Measurements from ENCODE around the gene ICE2. TPM values are rescaled to one million over a fixed set of nuclear protein-coding genes. Genes with fewer than 3 reads are reported as not detected.

Gene ICE2
- total RNA-seq, 2 donors from 2014 or later = 46.0 to 69.3 TPM

DNA sequence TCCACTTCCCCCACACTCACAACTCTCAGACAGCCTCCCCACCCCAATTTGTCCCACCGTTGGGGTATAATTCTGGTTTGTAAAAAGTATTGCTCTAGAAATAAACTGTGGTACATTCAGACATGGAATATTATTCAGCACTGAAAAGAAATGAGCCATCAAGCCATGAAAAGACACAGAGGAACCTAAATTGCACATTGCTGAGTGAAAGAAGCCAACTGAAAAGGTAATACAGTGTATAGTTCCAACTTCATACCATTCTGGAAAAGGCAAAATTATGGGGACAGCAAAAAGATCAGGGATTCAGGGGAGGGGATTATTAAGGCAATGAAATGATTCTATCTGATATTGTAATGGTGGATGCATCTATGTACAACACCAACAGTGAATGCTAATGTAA, 91.6 kb downstream of the ICE2 start:
- Mint-ChIP-seq H3K36me3 (ENCODE audit: low read depth) (peaks cover 67% of the 10 kb centered on the region), H3K27me3 (no peaks in the 10 kb centered on the region), H3K4me3 (peak overlapping the region; percentile 13), H3K9me3 (no peaks in the 10 kb centered on the region), H3K27ac (no peak overlapping the region), H3K4me1 (peaks cover 26% of the 10 kb centered on the region)
- no peak for ATAC-seq (replicated peaks)

DNA sequence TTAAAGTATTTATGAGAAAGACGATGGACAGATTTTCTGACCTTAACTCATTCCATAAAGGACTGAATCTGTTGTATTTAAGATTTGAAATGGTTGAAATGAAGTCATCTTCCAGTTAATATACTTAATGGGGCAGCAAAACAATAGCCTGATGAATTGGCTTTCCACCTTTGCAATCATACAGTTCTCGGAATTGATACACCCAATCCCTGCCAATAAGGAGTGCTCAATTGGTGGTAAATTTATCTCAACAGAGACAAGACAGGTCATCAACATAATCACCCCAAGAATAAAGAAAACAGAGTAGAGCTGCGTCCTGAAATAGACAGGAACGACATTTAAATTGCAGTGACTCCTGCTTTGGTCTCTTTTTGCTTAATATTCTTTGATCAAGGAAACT, 92.3 kb downstream of the ICE2 start:
- H3K27me3 Mint-ChIP-seq = no peaks in the 10 kb centered on the region
- peaks cover 24% of the 10 kb centered on the region for H3K4me1 Mint-ChIP-seq
- H3K27ac Mint-ChIP-seq = no peak overlapping the region
- ATAC-seq (replicated peaks) = no peak
- no peak overlapping the region for H3K4me3 Mint-ChIP-seq
- H3K36me3 Mint-ChIP-seq (ENCODE audit: low read depth) = peaks cover 71% of the 10 kb centered on the region
- H3K9me3 Mint-ChIP-seq = no peaks in the 10 kb centered on the region

DNA sequence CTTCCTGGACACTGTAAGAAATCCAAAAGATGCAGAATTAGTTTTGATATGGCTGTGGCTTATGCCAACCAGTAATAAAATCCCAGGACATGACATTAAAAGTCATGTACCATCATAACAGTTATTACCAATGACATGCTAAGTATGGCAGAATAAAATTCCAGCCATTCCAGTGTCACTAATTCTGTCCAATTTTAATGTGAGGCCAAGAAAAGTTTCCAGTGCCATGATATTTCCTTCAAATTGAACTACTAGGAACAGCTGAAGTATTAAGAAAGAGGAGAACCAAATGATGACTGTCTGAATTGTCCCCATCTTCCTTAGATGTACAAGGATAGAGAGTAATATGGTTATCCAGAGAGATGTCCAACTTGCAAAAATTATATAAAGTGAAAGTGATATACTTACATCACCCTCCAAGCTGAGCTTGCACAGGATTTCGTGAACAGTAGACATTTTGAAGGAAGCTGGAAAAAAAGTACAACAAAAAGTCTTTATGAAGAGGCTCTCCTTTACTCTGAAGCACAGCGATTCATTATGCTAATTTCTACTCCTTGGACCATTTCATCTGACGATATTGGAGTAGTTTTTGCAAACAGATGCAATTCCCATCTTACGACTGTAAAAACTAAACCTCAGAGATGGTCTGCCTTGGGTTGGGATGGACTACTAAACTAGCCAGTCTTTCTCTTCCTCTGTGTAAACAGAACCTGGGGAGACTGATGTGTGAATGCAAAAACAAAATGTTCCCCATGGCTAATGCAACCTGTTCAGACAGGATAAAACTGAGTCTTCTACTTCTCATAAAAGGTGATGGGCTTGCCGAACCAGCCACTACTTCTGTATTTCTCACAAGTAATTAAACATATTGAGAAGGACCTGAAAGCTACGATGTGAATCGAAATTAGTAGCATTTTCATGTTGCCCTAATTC, 93.1 kb downstream of the ICE2 start:
- no peak for ATAC-seq (replicated peaks)
- Mint-ChIP-seq H3K27me3 (no peaks in the 10 kb centered on the region), H3K36me3 (ENCODE audit: low read depth) (peaks cover 71% of the 10 kb centered on the region), H3K4me3 (no peak overlapping the region), H3K4me1 (peaks cover 17% of the 10 kb centered on the region), H3K27ac (no peak overlapping the region), H3K9me3 (no peaks in the 10 kb centered on the region)

- Mint-ChIP-seq H3K4me1 (peaks cover 5% of the 10 kb centered on the region), H3K9me3 (no peaks in the 10 kb centered on the region), H3K27ac (no peak overlapping the region), H3K4me3 (no peak overlapping the region), H3K27me3 (no peaks in the 10 kb centered on the region), H3K36me3 (ENCODE audit: low read depth) (peaks cover 73% of the 10 kb centered on the region)
- ATAC-seq (replicated peaks) = no peak
These were observed 94.3 kb downstream of the ICE2 start for GRCh38 chr15:60384526-60385126.

DNA sequence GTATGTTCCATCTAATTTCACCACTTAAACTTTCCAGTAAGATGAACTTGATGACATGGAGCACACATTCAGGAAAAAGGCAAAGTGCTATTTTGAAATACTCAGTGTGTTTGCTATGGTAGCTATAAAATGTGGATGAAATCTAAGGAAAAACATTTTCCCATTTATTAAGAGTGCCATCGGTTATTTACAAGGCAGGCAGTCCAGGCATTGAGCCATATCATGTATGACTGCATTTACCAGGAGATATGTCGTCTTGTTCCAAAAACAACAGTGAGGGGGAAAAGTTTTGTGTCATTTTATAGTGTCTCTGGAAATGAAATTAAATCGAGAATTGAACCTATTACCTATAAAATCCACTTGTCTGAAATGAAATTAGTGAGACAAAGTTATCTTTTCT, 94.9 kb downstream of the ICE2 start:
- Mint-ChIP-seq H3K4me1 (no peaks in the 10 kb centered on the region), H3K27ac (no peak overlapping the region), H3K27me3 (no peaks in the 10 kb centered on the region), H3K4me3 (no peak overlapping the region), H3K9me3 (no peaks in the 10 kb centered on the region), H3K36me3 (ENCODE audit: low read depth) (peaks cover 74% of the 10 kb centered on the region)
- no peak for ATAC-seq (replicated peaks)

DNA sequence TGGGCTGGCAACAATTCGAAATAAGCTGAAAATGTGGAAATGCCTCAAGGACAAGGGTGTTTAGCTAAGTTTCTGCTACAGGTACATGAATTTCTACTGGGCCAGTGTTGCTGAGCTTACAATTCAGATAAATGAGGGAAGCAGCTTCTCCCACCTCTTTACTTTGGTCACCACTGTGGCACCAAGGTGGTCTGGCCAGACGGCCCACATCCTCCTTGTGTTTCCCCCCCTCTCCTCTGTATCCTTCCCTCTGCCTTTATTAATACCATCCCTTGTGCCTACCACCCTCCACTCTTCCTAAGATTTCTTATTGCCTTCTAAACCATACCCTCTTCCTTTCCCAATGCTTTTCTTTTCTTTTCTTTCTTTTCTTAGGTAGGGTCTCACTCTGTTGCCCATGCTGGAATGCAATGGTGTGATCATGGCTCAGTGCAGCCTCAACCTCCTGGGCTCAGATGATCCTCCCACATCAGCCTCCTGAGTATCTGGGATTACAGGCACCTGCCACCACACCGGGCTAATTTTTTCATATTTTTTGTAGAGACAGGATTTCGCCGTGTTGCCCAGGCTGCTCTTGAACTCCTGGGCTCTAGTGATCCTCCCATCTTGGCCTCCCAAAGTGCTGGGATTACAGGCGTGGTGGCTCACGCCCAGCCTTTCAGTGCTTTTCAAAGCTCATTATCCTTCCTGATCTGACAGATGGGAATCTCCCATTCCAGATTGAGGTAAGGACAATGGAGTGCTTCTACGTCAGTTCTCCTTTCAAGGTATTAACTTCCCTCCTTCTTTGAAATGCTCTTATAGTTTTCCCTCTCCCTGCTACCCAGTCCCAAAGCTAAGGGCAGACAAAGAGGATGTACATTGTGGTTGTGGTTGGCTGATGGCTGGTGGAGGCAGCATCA, 95.9 kb downstream of the ICE2 start:
- Mint-ChIP-seq H3K27me3 (no peaks in the 10 kb centered on the region), H3K9me3 (no peaks in the 10 kb centered on the region), H3K4me1 (no peaks in the 10 kb centered on the region), H3K4me3 (no peak overlapping the region), H3K27ac (peak overlapping the region; percentile 14), H3K36me3 (ENCODE audit: low read depth) (peaks cover 77% of the 10 kb centered on the region)
- ATAC-seq (replicated peaks) = no peak

DNA sequence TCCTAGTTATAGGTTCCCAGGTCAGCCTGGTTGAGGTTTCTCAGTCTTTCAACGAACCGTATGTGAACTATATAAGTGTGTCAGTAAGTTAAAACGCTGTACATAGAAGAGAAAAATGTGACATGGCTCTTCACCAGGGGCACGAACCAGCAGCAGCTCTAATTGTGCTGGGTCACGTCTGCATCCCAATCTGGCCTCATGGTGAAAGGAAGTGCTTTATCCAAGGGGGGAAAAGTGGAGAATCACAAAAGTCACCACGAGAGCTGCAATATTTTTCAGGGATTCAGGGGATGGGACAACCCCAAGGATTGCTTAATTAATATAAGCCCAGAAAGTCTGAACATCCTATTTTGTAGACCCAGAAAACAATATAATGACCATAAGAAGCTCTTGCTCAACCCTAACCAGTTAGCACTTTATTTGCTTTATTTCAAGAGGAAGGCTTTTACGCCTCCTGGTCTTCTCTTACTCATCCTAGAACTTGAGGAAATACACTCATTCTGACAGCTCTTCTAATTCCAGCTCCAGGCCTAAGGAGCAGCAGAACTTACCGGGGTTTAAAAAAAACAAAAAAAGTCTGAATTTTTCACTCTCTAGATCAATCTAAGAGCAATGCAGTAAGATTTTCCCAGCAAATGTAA, 97.7 kb downstream of the ICE2 start:
- Mint-ChIP-seq H3K36me3 (ENCODE audit: low read depth) (peaks cover 84% of the 10 kb centered on the region), H3K4me3 (no peak overlapping the region), H3K27me3 (no peaks in the 10 kb centered on the region), H3K27ac (no peak overlapping the region), H3K9me3 (no peaks in the 10 kb centered on the region), H3K4me1 (no peaks in the 10 kb centered on the region)
- ATAC-seq (replicated peaks) = no peak

GRCh38 chr15:60379525-60380274, 99.2 kb downstream of the ICE2 start:
- H3K27ac Mint-ChIP-seq = no peak overlapping the region
- H3K9me3 Mint-ChIP-seq = no peaks in the 10 kb centered on the region

DNA sequence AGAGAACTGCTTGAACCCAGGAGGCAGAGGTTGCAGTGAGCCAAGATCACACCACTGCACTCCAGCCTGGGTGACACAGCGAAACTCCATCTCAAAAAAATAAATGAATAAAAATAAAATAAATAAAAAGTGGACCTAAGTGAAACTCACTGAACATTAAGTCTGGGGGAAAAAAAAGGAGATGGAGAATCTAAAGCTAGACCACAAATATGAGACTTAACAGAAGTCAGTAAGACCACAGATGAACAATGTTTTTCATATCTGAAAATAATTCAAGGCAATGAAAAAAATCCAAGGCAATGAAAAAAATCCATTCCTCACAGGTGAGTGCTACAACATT, 99.8 kb downstream of the ICE2 start:
- Mint-ChIP-seq H3K4me1 (peaks cover 2% of the 10 kb centered on the region), H3K36me3 (ENCODE audit: low read depth) (peaks cover 87% of the 10 kb centered on the region), H3K9me3 (no peaks in the 10 kb centered on the region), H3K27ac (no peak overlapping the region), H3K27me3 (no peaks in the 10 kb centered on the region), H3K4me3 (no peak overlapping the region)
- ATAC-seq (replicated peaks) = no peak

More at GRCh38 chr15:60379525-60380274, 99.2 kb downstream of the ICE2 start:
- Mint-ChIP-seq H3K4me3 (no peak overlapping the region), H3K36me3 (ENCODE audit: low read depth) (peaks cover 87% of the 10 kb centered on the region), H3K4me1 (no peaks in the 10 kb centered on the region), H3K27me3 (no peaks in the 10 kb centered on the region)
- no peak for ATAC-seq (replicated peaks)

- H3K9me3 Mint-ChIP-seq = no peaks in the 10 kb centered on the region
- no peak overlapping the region for H3K27ac Mint-ChIP-seq
- no peaks in the 10 kb centered on the region for H3K27me3 Mint-ChIP-seq
- H3K4me1 Mint-ChIP-seq = peaks cover 9% of the 10 kb centered on the region
- H3K36me3 Mint-ChIP-seq (ENCODE audit: low read depth) = peaks cover 84% of the 10 kb centered on the region
- no peak overlapping the region for H3K4me3 Mint-ChIP-seq
- no peak for ATAC-seq (replicated peaks)
These were observed 102.3 kb downstream of the ICE2 start for GRCh38 chr15:60376677-60377095.

GRCh38 chr15:60375306-60375705, 103.6 kb downstream of the ICE2 start:
- Mint-ChIP-seq H3K4me1 (peaks cover 20% of the 10 kb centered on the region), H3K4me3 (no peak overlapping the region), H3K9me3 (no peaks in the 10 kb centered on the region), H3K27me3 (no peaks in the 10 kb centered on the region), H3K36me3 (ENCODE audit: low read depth) (peaks cover 86% of the 10 kb centered on the region), H3K27ac (no peak overlapping the region)
- ATAC-seq (replicated peaks) = no peak

DNA sequence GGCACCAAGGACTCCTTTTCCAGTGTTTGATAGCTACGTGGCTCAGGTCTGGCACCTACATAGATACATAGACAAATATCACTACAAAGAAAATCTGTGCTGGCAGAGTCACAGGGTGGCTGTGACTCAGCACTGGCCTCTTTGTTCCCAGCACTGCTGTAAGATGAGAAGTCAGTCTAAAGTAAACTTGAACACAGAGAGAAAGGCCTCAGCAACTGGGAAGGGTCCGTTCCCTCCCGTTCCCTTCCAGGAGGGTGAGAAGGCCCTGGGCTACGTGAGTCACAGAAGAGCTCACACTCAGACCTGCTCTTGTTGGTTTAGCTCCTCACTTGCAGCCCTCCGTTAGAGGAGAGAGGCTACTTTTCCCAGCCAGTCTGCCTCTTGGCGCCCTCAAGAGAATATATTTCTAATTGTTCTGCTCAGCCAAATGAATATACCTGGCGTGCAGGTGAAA, 104.3 kb downstream of the ICE2 start:
- peaks cover 86% of the 10 kb centered on the region for H3K36me3 Mint-ChIP-seq (ENCODE audit: low read depth)
- peak; percentile 60 for ATAC-seq (replicated peaks)

GRCh38 chr15:60374209-60374608, 104.7 kb downstream of the ICE2 start:
- Mint-ChIP-seq H3K27ac (peak overlapping the region; percentile 61), H3K4me3 (no peak overlapping the region), H3K36me3 (ENCODE audit: low read depth) (peaks cover 86% of the 10 kb centered on the region), H3K27me3 (no peaks in the 10 kb centered on the region), H3K9me3 (no peaks in the 10 kb centered on the region), H3K4me1 (peaks cover 26% of the 10 kb centered on the region)
- no peak for ATAC-seq (replicated peaks)

More for the DNA sequence above, 104.3 kb downstream of the ICE2 start:
- H3K27me3 Mint-ChIP-seq = no peaks in the 10 kb centered on the region
- H3K9me3 Mint-ChIP-seq = no peaks in the 10 kb centered on the region
- no peak overlapping the region for H3K27ac Mint-ChIP-seq
- H3K4me3 Mint-ChIP-seq = no peak overlapping the region
- peaks cover 26% of the 10 kb centered on the region for H3K4me1 Mint-ChIP-seq

Data from activated T-helper 17 cell treated with anti-CD3 and anti-CD28 coated beads, Interleukin-2, amount 50 U/mL, for 72 hours (primary cell).